Ovary (tissue), 9 donors: Measurements from ENCODE around the gene ANAPC1. TPM values are rescaled to one million over a fixed set of nuclear protein-coding genes. Genes with fewer than 3 reads are reported as not detected.
"Not testable (repeated sequence)": the region's sequence is repeated elsewhere in the genome, so short reads cannot be mapped to it uniquely, and the experiment has no call there.

Experiments used
- DNase-seq, 5 donors: peaks; one replicate each; pipeline ENCODE4 v3.0.0-alpha.2; 2019 to 2020
- H3K27ac ChIP-seq, 2 donors: fragments of 200-600 bp; one replicate each; pipeline versions ENCODE4 v1.5.1 to v1.8.0; 2019 to 2022
- H3K27me3 ChIP-seq: fragments of 200-600 bp; one replicate; pipeline ENCODE4 v1.8.0; 2022
- H3K36me3 ChIP-seq: fragments of 200-600 bp; sonication (generic); one replicate; pipeline ENCODE4 v1.5.1; 2019
- H3K4me1 ChIP-seq: one replicate; pipeline ENCODE4 v1.8.1; 2013; ENCODE audit warnings: mild to moderate bottlenecking, moderate library complexity; ENCODE audit not compliant: insufficient read depth
- H3K4me3 ChIP-seq: fragments of 200-600 bp; sonication (generic); one replicate; pipeline ENCODE4 v1.5.1; 2017
- H3K9me3 ChIP-seq, 2 donors: fragments of 200-600 bp in 1 of 2; sonication (generic) in 1 of 2; one replicate each; pipeline versions ENCODE4 v1.5.1 to v1.8.1; 2013 to 2019; ENCODE audit warnings: mild to moderate bottlenecking in 1 of 2, moderate library complexity in 1 of 2
- CTCF ChIP-seq, 3 donors: fragments of 450-650 bp in 2 of 3; fragments of 200-600 bp in 1 of 3; IDR thresholded peaks; one replicate each; pipeline versions ENCODE4 v1.5.1 to v1.8.0; 2016 to 2022; ENCODE audit warnings: antibody characterized with exemption in 3 of 3, mild to moderate bottlenecking in 1 of 3
- EP300 ChIP-seq: sonication (generic); formaldehyde crosslinking; IDR thresholded peaks from one replicate; pipeline ENCODE4 v1.6.1; 2017; ENCODE audit warnings: antibody characterized with exemption
- POLR2A ChIP-seq: fragments of 450-650 bp; IDR thresholded peaks from one replicate; pipeline ENCODE4 v1.6.1; 2017; ENCODE audit warnings: antibody characterized with exemption, mild to moderate bottlenecking, moderate library complexity
- whole genome bisulfite sequencing, 3 donors: extraction: QIAGEN DNeasy Blood & Tissue Kit in 1 of 3; methylation state at CpG; one replicate each; pipeline versions ENCODE4 v1.1.5 to v1.1.7; 2013 to 2017; 5-methylcytosine and 5-hydroxymethylcytosine counted together
- intact Hi-C, 4 donors: fragments of 100-400 bp; cut with DNase I; formaldehyde crosslinking; loops; one replicate each; pipeline versions ENCODE4 v1.11.0 to v1.15.1; 2022 to 2023
- polyA plus RNA-seq, 2 donors: library from polyadenylated mRNA; stranded (reverse); fragments of 200-250 nt in 1 of 2; fragments of 350-450 nt in 1 of 2; fragmentation: Illumina TruSeq in 1 of 2; extraction: RNeasy Lipid Tissue Mini Kit (QIAGEN cat#74804) in 1 of 2; gene quantifications; one replicate each; pipeline ENCODE4 v1.2.3, GENCODE V29; 2013 to 2014
- total RNA-seq, 7 donors: library from RNA; depleted of rRNA in 2 of 7; stranded (reverse); fragments of >200 nt in 2 of 7; fragmentation: NEBNext Ultra II Directional in 3 of 7; extraction: Animal tissue kit (Norgen Biotek cat#: 25700) in 3 of 7; gene quantifications; one replicate each; pipeline versions ENCODE4 v1.1.0 to v1.2.4, GENCODE V29; 2016 to 2023
- donor health status: DM: no; HTN: no; CAD: no; lungs with moderate emphysema.
- donor health status: DM: no; HTN: no; CAD: no.
- donor health status: Bipolar disorder and iron deficiency.
- donor health status: DM: yes; HTN: yes; CAD: no.
- donor health status: DM: no; HTN: no; CAD: no.
- donor health status: DM: yes; HTN: yes; CAD: no.

ANAPC1 gene
- total and polyA plus RNA-seq, 9 donors, result 7.6 to 43.3 (median 31.9) TPM

GRCh38 chr2:111909079-111909478 lies 25.1 kb upstream of the ANAPC1 start:
- peaks cover 13% of the 10 kb centered on the region for H3K4me1 ChIP-seq
- H3K9me3 ChIP-seq, result no peaks in the 10 kb centered on the region
- peak overlapping the region in 1 of 2 donors; percentile 29 for H3K27ac ChIP-seq
- no peak for TF ChIP-seq EP300
- TF ChIP-seq POLR2A, result no peak
- no peak for TF ChIP-seq CTCF (IDR thresholded peaks at IDR 0.05)
- H3K36me3 ChIP-seq, result no peaks in the 10 kb centered on the region
- intact Hi-C loops, result loop anchor here in 1 of 4 donors (10.0 kb wide), 1 partner anchor 46 kb away; no protein-coding TSS in a partner anchor
- H3K4me3 ChIP-seq, result no peak overlapping the region
- no peaks in the 10 kb centered on the region for H3K27me3 ChIP-seq
- 22 to 48% (median 32%) methylated on average over 3 of the region's 3 CpGs for WGBS, 3 donors
- no peak for DNase-seq

GRCh38 chr2:111908578-111908977 lies 24.6 kb upstream of the ANAPC1 start:
- H3K36me3 ChIP-seq, result no peaks in the 10 kb centered on the region
- no peak overlapping the region for H3K4me3 ChIP-seq
- H3K9me3 ChIP-seq, result no peaks in the 10 kb centered on the region
- H3K4me1 ChIP-seq, result peaks cover 13% of the 10 kb centered on the region
- WGBS, 3 donors, result 14 to 34% (median 14%) methylated on average over 1 of the region's 1 CpG
- DNase-seq, result no peak
- H3K27me3 ChIP-seq, result no peaks in the 10 kb centered on the region
- intact Hi-C loops, result loop anchor here in 1 of 4 donors (10.0 kb wide), 1 partner anchor 46 kb away; no protein-coding TSS in a partner anchor
- H3K27ac ChIP-seq, result no peak overlapping the region
- TF ChIP-seq EP300 (no peak), CTCF (IDR thresholded peaks at IDR 0.05) (no peak), POLR2A (no peak)

- Histone ChIP-seq H3K4me3 (no peak overlapping the region), H3K9me3 (no peaks in the 10 kb centered on the region), H3K4me1 (peaks cover 11% of the 10 kb centered on the region), H3K27ac (peak overlapping the region; percentile 35 to 39), H3K27me3 (no peaks in the 10 kb centered on the region), H3K36me3 (no peaks in the 10 kb centered on the region)
- no peak for TF ChIP-seq EP300
- TF ChIP-seq POLR2A, result no peak
- TF ChIP-seq CTCF (IDR thresholded peaks at IDR 0.05), result no peak
- intact Hi-C loops, result loop anchor here in 1 of 4 donors (10.0 kb wide), 1 partner anchor 49 kb away; no protein-coding TSS in a partner anchor
- no peak for DNase-seq
- WGBS, 3 donors, result 4 to 6% (median 5%) methylated on average over 4 of the region's 4 CpGs
Measured at GRCh38 chr2:111905990-111906735, 22.2 kb upstream of the ANAPC1 start.

GRCh38 chr2:111905475-111905869 lies 21.5 kb upstream of the ANAPC1 start:
- not testable (repeated sequence) for H3K27me3 ChIP-seq, DNase-seq, H3K9me3 ChIP-seq, H3K36me3 ChIP-seq, H3K4me3 ChIP-seq
- peaks cover 13% of the 10 kb centered on the region for H3K4me1 ChIP-seq
- intact Hi-C loops, result loop anchor here in 1 of 4 donors (10.0 kb wide), 1 partner anchor 49 kb away; no protein-coding TSS in a partner anchor
- H3K27ac ChIP-seq, result peak overlapping the region in 1 of 2 donors; percentile 39
- WGBS, 3 donors, result 96 to 97% (median 96%) methylated on average over 9 of the region's 9 CpGs
